GM19467 (cell line): ENCODE data around the gene HOXC13.

Experiments used
- ATAC-seq: cut with Tn5 transposase; IDR thresholded peaks from one replicate; pipeline ENCODE4 v1.9.1; 2021; ENCODE audit warnings: mild to moderate bottlenecking, moderate library complexity; ENCODE audit not compliant: unreplicated experiment

HOXC13 gene

GRCh38 chr12:53980104-53980801 lies 41.6 kb downstream of the HOXC13 start:
- no peak for ATAC-seq

DNA sequence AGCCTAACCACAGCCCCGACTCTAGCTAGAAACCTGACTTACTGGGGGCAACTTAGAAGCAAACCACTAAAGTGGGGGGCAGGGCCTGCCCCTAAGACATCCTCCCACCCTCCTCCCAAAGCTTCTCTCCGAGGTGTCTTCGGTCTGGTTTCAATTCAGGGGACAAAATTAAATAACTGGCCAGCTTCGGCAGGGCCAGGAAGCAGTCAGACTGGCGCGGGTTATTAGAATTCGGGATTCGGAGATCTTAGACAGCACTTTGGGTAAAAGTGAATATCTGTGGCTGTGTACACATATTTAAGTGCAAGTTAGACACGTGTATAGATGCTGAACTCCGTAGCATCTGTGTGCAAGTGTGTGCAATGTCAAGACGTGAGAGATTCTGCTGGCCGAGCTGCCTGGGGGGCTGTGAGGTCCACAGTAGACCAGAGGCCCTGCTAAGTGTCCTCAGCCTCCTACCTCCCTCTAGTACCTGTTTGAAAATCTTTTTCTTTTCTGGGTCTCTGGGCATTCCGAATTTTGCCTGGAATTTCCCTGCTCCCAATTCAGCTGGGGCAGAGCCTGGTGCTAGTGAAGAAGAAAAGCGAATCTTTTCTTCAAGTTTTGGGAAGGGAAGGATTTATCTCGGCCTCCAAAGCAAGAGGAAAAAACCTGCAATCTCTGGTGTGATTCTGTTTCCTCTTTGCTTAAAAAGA lies 42.3 kb downstream of the HOXC13 start:
- ATAC-seq, result no peak

- no peak for ATAC-seq
Observed at GRCh38 chr12:53981634-53982565, 43.3 kb downstream of the HOXC13 start.

DNA sequence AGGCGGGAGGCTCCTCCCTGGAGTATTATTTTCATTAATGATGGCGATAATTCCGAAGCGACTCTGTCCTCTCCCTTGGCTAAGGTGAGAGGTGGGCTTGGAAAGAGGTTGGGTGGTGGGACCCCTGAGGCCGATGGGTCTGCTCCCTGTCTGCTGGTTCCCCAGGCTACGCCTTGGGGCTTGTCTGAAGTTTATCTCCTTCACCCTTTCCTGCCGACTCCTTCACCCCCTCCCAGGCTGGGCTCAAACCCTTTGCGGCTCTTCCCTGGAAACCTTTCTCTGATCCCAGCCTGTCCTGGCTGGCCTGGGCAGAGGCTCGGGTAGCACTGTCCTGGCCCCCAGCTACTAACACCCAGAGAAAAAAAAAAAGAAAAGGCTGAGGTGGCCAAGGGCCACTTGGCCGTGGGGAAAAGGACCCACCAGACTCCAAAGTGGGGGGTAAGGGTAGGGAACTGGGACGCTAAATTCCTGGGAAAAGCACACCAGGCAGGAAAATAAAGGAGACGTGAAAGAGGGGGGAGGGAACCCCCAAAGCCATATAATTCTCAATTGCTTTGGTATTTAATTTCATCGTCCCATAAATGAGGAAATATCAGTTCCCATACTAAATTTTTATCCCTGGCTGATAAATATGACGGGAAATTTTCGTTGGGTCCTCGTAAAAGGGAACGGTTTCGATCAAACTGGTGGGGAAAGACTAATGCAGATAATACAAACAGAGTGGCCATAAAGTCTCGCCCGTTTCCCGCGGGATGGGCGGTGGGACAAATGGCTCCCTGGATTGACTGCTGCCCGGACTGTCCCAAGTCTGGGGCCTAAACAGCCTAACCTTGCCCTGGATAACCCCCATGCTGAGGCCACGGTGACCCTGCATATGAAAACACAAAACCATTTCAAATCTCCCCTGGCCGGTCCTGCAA lies 44.3 kb downstream of the HOXC13 start:
- no peak for ATAC-seq

GRCh38 chr12:53983568-53983949 lies 44.9 kb downstream of the HOXC13 start:
- ATAC-seq, result no peak

- ATAC-seq, result no peak
Observed at GRCh38 chr12:53983950-53984572, 45.4 kb downstream of the HOXC13 start.

GRCh38 chr12:53984901-53985691 lies 46.5 kb downstream of the HOXC13 start, which contains the start of gene HOXC10:
HOXC10 (plus strand) TSS chr12:53985146; CDS start chr12:53985260, 114 bp downstream.
- ATAC-seq, result no peak

GRCh38 chr12:53985692-53985993 lies 47.0 kb downstream of the HOXC13 start:
- no peak for ATAC-seq

DNA sequence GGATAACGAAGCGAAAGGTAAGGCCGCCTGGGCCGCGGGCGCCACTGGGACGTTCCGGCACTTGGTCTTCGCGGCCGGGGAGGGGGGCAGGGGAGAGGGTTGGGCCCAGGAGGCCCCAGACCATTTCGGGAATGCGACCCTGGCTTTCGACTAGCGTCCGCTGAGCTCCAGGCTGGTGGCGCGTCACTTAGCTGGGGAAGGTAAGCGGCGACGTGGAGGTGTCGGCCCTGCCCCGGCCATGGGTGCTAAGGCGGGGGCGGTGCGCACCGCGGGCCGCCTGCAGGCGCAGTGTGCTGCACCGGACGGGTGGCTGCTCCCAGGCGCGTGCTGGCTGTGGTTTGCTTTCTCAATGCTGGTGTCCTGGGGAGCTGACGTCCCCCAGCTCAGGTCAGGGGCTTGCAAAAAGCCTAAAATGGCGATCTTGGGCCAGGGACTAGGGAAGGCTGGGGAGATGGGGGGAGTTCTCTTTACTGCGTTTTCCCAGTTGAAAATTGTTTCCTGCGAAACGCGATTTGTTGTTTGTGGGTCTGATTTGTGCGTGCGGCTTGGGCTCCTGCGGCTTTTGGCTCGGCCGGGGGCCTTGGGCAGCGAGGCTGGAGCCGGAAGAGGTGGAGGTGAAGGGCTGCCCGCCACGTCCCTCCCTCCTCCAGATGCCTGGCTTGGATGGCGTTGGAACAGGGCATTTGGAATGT lies 47.5 kb downstream of the HOXC13 start:
- no peak for ATAC-seq

- ATAC-seq, result no peak
Observed at GRCh38 chr12:53986686-53987483, 48.3 kb downstream of the HOXC13 start.

- ATAC-seq, result no peak
Observed at GRCh38 chr12:53987787-53988230, 49.2 kb downstream of the HOXC13 start.

- ATAC-seq, result no peak
Observed at GRCh38 chr12:53988541-53989226, 50.1 kb downstream of the HOXC13 start.

GRCh38 chr12:53989227-53990113 lies 50.8 kb downstream of the HOXC13 start:
- no peak for ATAC-seq

DNA sequence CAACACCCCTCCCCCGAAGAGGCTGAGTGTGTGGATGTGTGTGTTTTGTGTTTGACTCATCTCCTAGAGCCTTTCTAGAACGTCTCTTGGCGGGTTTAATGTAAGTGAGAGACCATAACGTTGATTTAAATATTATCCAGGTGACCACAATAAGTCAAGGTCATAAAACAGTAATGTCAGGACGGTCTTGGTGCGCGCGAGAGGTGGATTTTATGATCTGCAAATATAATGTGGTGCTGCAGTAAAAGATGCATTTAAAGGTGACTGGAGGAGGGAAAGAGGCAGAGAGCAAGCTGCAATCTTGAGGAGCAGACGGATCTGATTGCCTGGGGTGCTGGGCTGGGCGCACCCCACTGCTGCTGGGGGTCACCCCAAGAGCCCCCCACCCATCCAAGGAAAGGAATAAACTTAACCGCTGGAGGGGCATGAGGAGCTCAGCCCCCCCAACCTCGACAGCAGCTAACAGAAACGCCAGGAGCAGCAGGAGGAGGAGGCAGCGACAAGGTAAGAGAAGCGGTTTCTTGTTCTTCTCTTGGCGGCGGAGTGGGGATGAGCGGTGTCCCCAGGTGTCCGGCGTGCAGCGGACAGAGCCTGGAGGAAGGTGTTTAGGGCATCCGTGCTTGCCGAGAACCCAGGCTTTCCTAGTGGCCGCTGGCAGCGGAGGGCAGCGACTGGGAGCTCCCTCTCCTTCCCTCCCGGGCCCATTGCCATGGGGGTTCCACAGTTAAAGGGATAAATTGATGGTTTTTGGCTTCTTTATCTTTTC lies 51.9 kb downstream of the HOXC13 start:
- no peak for ATAC-seq

DNA sequence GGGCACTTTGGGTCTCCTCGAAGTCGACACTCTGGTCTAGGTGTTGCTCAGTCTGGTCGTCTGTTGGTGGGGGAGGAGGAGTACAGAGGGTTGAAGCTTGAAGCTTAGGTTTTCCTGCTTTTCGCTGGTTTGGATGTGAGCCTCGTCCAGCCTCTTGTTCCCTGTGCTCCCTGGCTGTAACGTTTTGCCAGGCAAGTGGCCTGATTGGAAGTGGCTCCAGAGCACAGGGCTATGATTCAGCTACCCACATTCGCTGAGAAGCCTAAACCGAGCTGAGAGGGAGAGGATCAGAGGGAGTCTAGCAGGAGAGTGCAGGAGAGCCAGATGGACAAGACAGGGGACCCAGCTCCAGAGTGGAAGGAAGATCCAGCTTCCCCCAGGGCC lies 52.4 kb downstream of the HOXC13 start:
- ATAC-seq, result no peak
